Pulmonary artery endothelial cell (primary cell): Measurements from ENCODE around the gene GOLIM4. TPM values are rescaled to one million over a fixed set of nuclear protein-coding genes. Genes with fewer than 3 reads are reported as not detected.
"Not testable (repeated sequence)": the region's sequence is repeated elsewhere in the genome, so short reads cannot be mapped to it uniquely, and the experiment has no call there.

Experiments used
- DNase-seq: peaks from one replicate; pipeline ENCODE4 v3.0.0-alpha.2; 2011; ENCODE audit warnings: low read depth, low spot score
- total RNA-seq: library from RNA; depleted of rRNA; stranded (reverse); fragments of >200 nt; gene quantifications from 2 replicates; pipeline ENCODE4 v1.2.3, GENCODE V29; 2014

GOLIM4 gene
- total RNA-seq, 1 donor from 2014 or later: 58.9 TPM

- DNase-seq: peak; percentile 4
Observed at GRCh38 chr3:168049367-168049974, 46.3 kb downstream of the GOLIM4 start.

GRCh38 chr3:168048414-168049330 is 47.1 kb downstream of the GOLIM4 start:
- DNase-seq: no peak

- DNase-seq: no peak
Observed at GRCh38 chr3:168047936-168048335, 47.8 kb downstream of the GOLIM4 start.

GRCh38 chr3:168047190-168047795 is 48.4 kb downstream of the GOLIM4 start:
- DNase-seq: peak; percentile 56

- DNase-seq: no peak
Observed at GRCh38 chr3:168044049-168044448, 51.7 kb downstream of the GOLIM4 start.

- peak; percentile 33 for DNase-seq
Observed at GRCh38 chr3:168040607-168041208, 55.0 kb downstream of the GOLIM4 start.

- DNase-seq: no peak
Observed at GRCh38 chr3:168037020-168037419, 58.7 kb downstream of the GOLIM4 start.

- no peak for DNase-seq
Observed at GRCh38 chr3:168036619-168037018, 59.1 kb downstream of the GOLIM4 start.

- DNase-seq: no peak
Observed at GRCh38 chr3:168034152-168034928, 61.4 kb downstream of the GOLIM4 start.

GRCh38 chr3:168030577-168030976 is 65.1 kb downstream of the GOLIM4 start:
- DNase-seq: no peak

GRCh38 chr3:168029705-168030104 is 66.0 kb downstream of the GOLIM4 start:
- no peak for DNase-seq

GRCh38 chr3:168028086-168028485 is 67.6 kb downstream of the GOLIM4 start:
- DNase-seq: no peak

GRCh38 chr3:168026764-168027163 is 69.0 kb downstream of the GOLIM4 start:
- DNase-seq: no peak

- no peak for DNase-seq
Observed at GRCh38 chr3:168025076-168025475, 70.6 kb downstream of the GOLIM4 start.

GRCh38 chr3:168024537-168024941 is 71.2 kb downstream of the GOLIM4 start:
- DNase-seq: peak; percentile 44

GRCh38 chr3:168021737-168022450 is 73.8 kb downstream of the GOLIM4 start:
- DNase-seq: no peak

- DNase-seq: not testable (repeated sequence)
Observed at GRCh38 chr3:168011280-168011679, 84.4 kb downstream of the GOLIM4 start.

GRCh38 chr3:168006584-168006983 is 89.1 kb downstream of the GOLIM4 start:
- DNase-seq: no peak

- DNase-seq: no peak
Observed at GRCh38 chr3:168003911-168004310, 91.8 kb downstream of the GOLIM4 start.

- no peak for DNase-seq
Observed at GRCh38 chr3:168002786-168003368, 92.8 kb downstream of the GOLIM4 start.
